ENCODE data around the gene ACVR1B. TPM values are rescaled to one million over a fixed set of nuclear protein-coding genes. Genes with fewer than 3 reads are reported as not detected.

The ACVR1B gene
- total and polyA plus RNA-seq, 9 of the 15 experiments (the other 6 are each of a cell fraction or from before 2014, with no cell fraction given), result 0.97 to 15.1 (median 6.8) TPM

DNA sequence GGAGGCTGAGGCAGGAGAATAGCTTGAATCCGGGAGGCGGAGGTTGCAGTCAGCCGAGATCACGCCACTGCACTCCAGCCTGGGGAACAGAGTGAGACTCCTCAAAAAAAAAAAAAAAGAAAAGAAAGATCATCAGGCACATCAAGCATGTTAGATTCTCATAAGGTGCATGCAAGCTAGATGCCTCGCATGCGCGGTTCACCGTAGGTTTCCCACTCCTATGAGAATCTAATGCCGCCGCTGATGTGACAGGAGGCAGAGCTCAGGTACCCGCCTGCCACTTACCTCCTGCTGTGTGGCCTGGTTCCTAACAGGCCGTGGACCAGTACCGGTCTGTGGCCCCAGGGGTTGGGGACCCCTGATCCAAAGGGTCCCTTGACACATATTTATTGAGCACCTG is 7.0 kb downstream of the ACVR1B start:
- ATAC-seq, result no peak
- POLR2A ChIA-PET, result interaction anchor here (0.6 to 1.5 kb wide), 2 partner anchors 8 to 1670 kb away, joined by 3 to 7 read pairs; no protein-coding TSS in a partner anchor
- peaks cover 0 to 18% of the 10 kb centered on the region in 2 experiments; a peak in 4 of 5 replicates for H3K4me1 ChIP-seq (replicated peaks in 1 of 2; ENCODE audit: control insufficient read depth in 2 of 2, insufficient read depth in 2 of 2, low read length in 2 of 2)

More for the DNA sequence above, 7.0 kb downstream of the ACVR1B start:
- in situ Hi-C loops (cut with MboI) (no loop called here), intact Hi-C loops (cut with micrococcal nuclease) (no loop called here)
- Histone ChIP-seq H3K9me3 (replicated peaks; ENCODE audit: control insufficient read depth, insufficient read depth, low read depth, low read length) (no peaks in the 10 kb centered on the region), H3K9me1 (ENCODE audit: control insufficient read depth, insufficient read depth, low read length) (no peaks in the 10 kb centered on the region), H3K27me3 (ENCODE audit: control insufficient read depth in 2 of 2, insufficient read depth in 2 of 2, low read length in 2 of 2) (no peaks in the 10 kb centered on the region), H4K20me1 (replicated peaks; ENCODE audit: control insufficient read depth, insufficient read depth, low read length) (peaks cover 9% of the 10 kb centered on the region; the same call in 1 of the 2 replicates), H3K36me3 (ENCODE audit: control insufficient read depth, insufficient read depth, low read length) (peaks cover 5% of the 10 kb centered on the region; the same call in 1 of the 3 replicates), H3K27ac (ENCODE audit: extremely low read depth, low read depth, low read length) (no peak overlapping the region), H3K4me3 (no peak overlapping the region), H3K79me2 (ENCODE audit: control insufficient read depth, insufficient read depth, low read length) (peaks cover 31% of the 10 kb centered on the region), H3K9ac (ENCODE audit: insufficient read depth in 1 of 2, low read depth in 2 of 2, low read length in 2 of 2) (no peak overlapping the region), H2AFZ (ENCODE audit: low read depth, low read length) (no peak overlapping the region), H3K4me2 (ENCODE audit: insufficient read depth, low read length) (no peak overlapping the region)
- 91% methylated on average over 12 of the region's 13 CpGs for WGBS (ENCODE audit: insufficient coverage, low coverage, missing lambda C conversion rate)
- DNase-seq (ENCODE audit: extremely low read depth in 1 of 4, low spot score in 3 of 4), result no peak
- CTCF ChIA-PET (ENCODE audit: low intra/inter-chr PET ratio), result no interaction called here
- no peak for TF ChIP-seq AFF4 (CRISPR knock-in tag; IDR thresholded peaks at IDR 0.05)
- no peak for TF ChIP-seq FOXK1 (CRISPR knock-in tag; IDR thresholded peaks at IDR 0.05; ENCODE audit: borderline replicate concordance)
- no peak for TF ChIP-seq TEAD4 (IDR thresholded peaks at IDR 0.05; ENCODE audit: low read length)
- no peak for TF ChIP-seq TEAD4 (CRISPR knock-in tag; IDR thresholded peaks at IDR 0.05; ENCODE audit: borderline replicate concordance)
- TF ChIP-seq SMARCA4 (IDR thresholded peaks at IDR 0.05), result no peak
- TF ChIP-seq GATAD2A (IDR thresholded peaks at IDR 0.05), result no peak
- no peak for TF ChIP-seq CREB1 (IDR thresholded peaks at IDR 0.05)
- TF ChIP-seq CREB1 (CRISPR knock-in tag; IDR thresholded peaks at IDR 0.05), result no peak
- no TSS peak for BruUV-seq (replicated peaks)
- no peak for FAIRE-seq
